Large intestine (tissue), 12 donors: Measurements from ENCODE around the gene PCDHGB6. TPM values are rescaled to one million over a fixed set of nuclear protein-coding genes. Genes with fewer than 3 reads are reported as not detected.
"Not testable (repeated sequence)": the region's sequence is repeated elsewhere in the genome, so short reads cannot be mapped to it uniquely, and the experiment has no call there.

ENCODE experiments used
- DNase-seq, 2 donors: peaks; one replicate each; pipeline versions ENCODE4 v3.0.0 to v3.0.0-alpha.2; 2013
- H3K27ac ChIP-seq: one replicate; pipeline ENCODE4 v1.5.1; 2013; ENCODE audit warnings: low read length
- H3K27me3 ChIP-seq: 2 replicates; pipeline ENCODE4 v1.6.1; 2013; ENCODE audit warnings: low read length; ENCODE audit not compliant: control insufficient read depth, insufficient read depth
- H3K36me3 ChIP-seq: 2 replicates; pipeline ENCODE4 v1.6.1; 2013; ENCODE audit warnings: low read length; ENCODE audit not compliant: control insufficient read depth, insufficient read depth
- H3K4me1 ChIP-seq: one replicate; pipeline ENCODE4 v1.6.1; 2013; ENCODE audit warnings: low read length; ENCODE audit not compliant: control insufficient read depth, insufficient read depth
- H3K4me3 ChIP-seq: one replicate; pipeline ENCODE4 v1.5.1; 2013; ENCODE audit warnings: low read length
- H3K9me3 ChIP-seq: one replicate; pipeline ENCODE4 v1.6.1; 2013; ENCODE audit warnings: mild to moderate bottlenecking, low read depth, low read length, moderate library complexity; ENCODE audit not compliant: control insufficient read depth
- WGBS: methylation state at CpG from one replicate; pipeline ENCODE4 v1.1.5; 2013; ENCODE audit warnings: low lambda C conversion rate; ENCODE audit not compliant: insufficient coverage; 5-methylcytosine and 5-hydroxymethylcytosine counted together
- long read RNA-seq, 11 donors: transcript quantifications; one replicate each; lab custom pipeline, GENCODE V29; 2026
- polyA plus RNA-seq: library from polyadenylated mRNA; unstranded; fragments of 120-200 nt; gene quantifications from one replicate; pipeline ENCODE4 v1.2.1, GENCODE V29; 2013

Gene PCDHGB6
- 2.9 TPM for polyA plus RNA-seq
- long read RNA-seq, donor 1, full-length matches to known transcripts, result 5 of 5 reads
- long read RNA-seq, donor 1, partial matches to known transcripts, result 0 of 5 reads
- long read RNA-seq, donor 1, other reads (novel, unspliced or antisense), result 0 of 5 reads
- long read RNA-seq, donor 2, full-length matches to known transcripts, result 1 of 1 reads
- long read RNA-seq, donor 2, partial matches to known transcripts, result 0 of 1 reads
- long read RNA-seq, donor 2, other reads (novel, unspliced or antisense), result 0 of 1 reads
- long read RNA-seq, donor 3, full-length matches to known transcripts, result 5 of 5 reads
- long read RNA-seq, donor 3, partial matches to known transcripts, result 0 of 5 reads
- long read RNA-seq, donor 3, other reads (novel, unspliced or antisense), result 0 of 5 reads
- long read RNA-seq, donor 4, result 0 reads
- long read RNA-seq, donor 5, full-length matches to known transcripts, result 4 of 4 reads
- long read RNA-seq, donor 5, partial matches to known transcripts, result 0 of 4 reads
- long read RNA-seq, donor 5, other reads (novel, unspliced or antisense), result 0 of 4 reads
- long read RNA-seq, donor 6, full-length matches to known transcripts, result 4 of 4 reads
- long read RNA-seq, donor 6, partial matches to known transcripts, result 0 of 4 reads
- long read RNA-seq, donor 6, other reads (novel, unspliced or antisense), result 0 of 4 reads
- long read RNA-seq, donor 7, full-length matches to known transcripts, result 7 of 7 reads
- long read RNA-seq, donor 7, partial matches to known transcripts, result 0 of 7 reads
- long read RNA-seq, donor 7, other reads (novel, unspliced or antisense), result 0 of 7 reads
- long read RNA-seq, donor 8, full-length matches to known transcripts, result 1 of 1 reads
- long read RNA-seq, donor 8, partial matches to known transcripts, result 0 of 1 reads
- long read RNA-seq, donor 8, other reads (novel, unspliced or antisense), result 0 of 1 reads
- long read RNA-seq, donor 9, full-length matches to known transcripts, result 3 of 3 reads
- long read RNA-seq, donor 9, partial matches to known transcripts, result 0 of 3 reads
- long read RNA-seq, donor 9, other reads (novel, unspliced or antisense), result 0 of 3 reads
- long read RNA-seq, donor 10, full-length matches to known transcripts, result 1 of 1 reads
- long read RNA-seq, donor 10, partial matches to known transcripts, result 0 of 1 reads
- long read RNA-seq, donor 10, other reads (novel, unspliced or antisense), result 0 of 1 reads
- long read RNA-seq, donor 11, full-length matches to known transcripts, result 2 of 2 reads
- long read RNA-seq, donor 11, partial matches to known transcripts, result 0 of 2 reads
- long read RNA-seq, donor 11, other reads (novel, unspliced or antisense), result 0 of 2 reads

- H3K4me1 ChIP-seq, H3K27ac ChIP-seq, H3K36me3 ChIP-seq: not testable (repeated sequence)
- peak in 1 of 2 donors; percentile 52 for DNase-seq
- peaks cover 49% of the 10 kb centered on the region for H3K9me3 ChIP-seq
- 17% methylated on average over 1 of the region's 51 CpGs for WGBS
- H3K4me3 ChIP-seq, result peak within 1 kb of the TSS; percentile 27
- H3K27me3 ChIP-seq, result peaks cover 65% of the 10 kb centered on the region
Measured at GRCh38 chr5:141407790-141408505, at the start of gene PCDHGB6. Gene PCDHGB6, plus strand, starts transcription at chr5:141408021. Its CDS starts 182 bp downstream, at chr5:141408203.

- no peak within 1 kb of the TSS for H3K27ac ChIP-seq
- H3K4me3 ChIP-seq, result no peak within 1 kb of the TSS
- DNase-seq, result no peak
- no peaks in the 10 kb centered on the region for H3K36me3 ChIP-seq
- no CpG with 5 or more reads among the region's 24 CpGs for WGBS
- H3K4me1 ChIP-seq, result no peaks in the 10 kb centered on the region
- H3K27me3 ChIP-seq, result peaks cover 45% of the 10 kb centered on the region
- H3K9me3 ChIP-seq, result peaks cover 42% of the 10 kb centered on the region
Measured at GRCh38 chr5:141359790-141360426, 47.9 kb upstream of the PCDHGB6 start, which contains the start of gene PCDHGB2. Gene PCDHGB2, plus strand, starts transcription at chr5:141359994. Its CDS starts 142 bp downstream, at chr5:141360136.

GRCh38 chr5:141360685-141361084 lies 47.1 kb upstream of the PCDHGB6 start:
- Histone ChIP-seq H3K4me3 (no peak overlapping the region), H3K4me1 (no peaks in the 10 kb centered on the region), H3K27ac (no peak overlapping the region), H3K36me3 (no peaks in the 10 kb centered on the region), H3K27me3 (peaks cover 47% of the 10 kb centered on the region), H3K9me3 (peaks cover 42% of the 10 kb centered on the region)
- no peak for DNase-seq
- 10% methylated on average over 2 of the region's 15 CpGs for WGBS

- Histone ChIP-seq H3K27ac (no peak overlapping the region), H3K9me3 (peaks cover 41% of the 10 kb centered on the region), H3K27me3 (peaks cover 52% of the 10 kb centered on the region), H3K4me1 (no peaks in the 10 kb centered on the region), H3K4me3 (no peak overlapping the region), H3K36me3 (no peaks in the 10 kb centered on the region)
- no peak for DNase-seq
Measured at GRCh38 chr5:141362719-141363118, 45.1 kb upstream of the PCDHGB6 start.

GRCh38 chr5:141363952-141364660 lies 43.7 kb upstream of the PCDHGB6 start, which contains the start of gene PCDHGA5:
Gene PCDHGA5, plus strand, starts transcription at chr5:141364162. Its CDS starts 169 bp downstream, at chr5:141364331.
- no peaks in the 10 kb centered on the region for H3K4me1 ChIP-seq
- no peaks in the 10 kb centered on the region for H3K36me3 ChIP-seq
- no peak within 1 kb of the TSS for H3K4me3 ChIP-seq
- WGBS, result 40% methylated on average over 2 of the region's 34 CpGs
- no peak for DNase-seq
- H3K9me3 ChIP-seq, result peaks cover 43% of the 10 kb centered on the region
- peaks cover 52% of the 10 kb centered on the region for H3K27me3 ChIP-seq
- H3K27ac ChIP-seq, result no peak within 1 kb of the TSS

- DNase-seq, result no peak
- WGBS, result 59% methylated on average over 3 of the region's 46 CpGs
- H3K4me1 ChIP-seq, result no peaks in the 10 kb centered on the region
Measured at GRCh38 chr5:141366016-141366896, 41.6 kb upstream of the PCDHGB6 start.

GRCh38 chr5:141369994-141370848 lies 37.6 kb upstream of the PCDHGB6 start, which contains the start of gene PCDHGB3:
Gene PCDHGB3, plus strand, starts transcription at chr5:141370242. Its CDS starts 153 bp downstream, at chr5:141370395.
- Histone ChIP-seq H3K36me3 (no peaks in the 10 kb centered on the region), H3K4me3 (no peak within 1 kb of the TSS), H3K4me1 (no peaks in the 10 kb centered on the region), H3K9me3 (peaks cover 40% of the 10 kb centered on the region), H3K27me3 (peaks cover 59% of the 10 kb centered on the region), H3K27ac (no peak within 1 kb of the TSS)
- no peak for DNase-seq
- WGBS, result 50% methylated on average over 1 of the region's 32 CpGs

More at GRCh38 chr5:141366016-141366896, 41.6 kb upstream of the PCDHGB6 start:
- Histone ChIP-seq H3K9me3 (peaks cover 37% of the 10 kb centered on the region), H3K27ac (no peak overlapping the region), H3K4me3 (no peak overlapping the region), H3K27me3 (peaks cover 52% of the 10 kb centered on the region), H3K36me3 (no peaks in the 10 kb centered on the region)
